Trophoblast cell (in vitro differentiated cells and primary cell): ENCODE data around the gene PTPN13.

Source experiments
- DNase-seq, 2 donors: peaks; one replicate each; pipeline ENCODE4 v3.0.0-alpha.2; 2016
- H2AFZ ChIP-seq: 2 replicates; pipeline ENCODE4 v1.6.1; 2013; ENCODE audit warnings: low read length, moderate library complexity, mild to moderate bottlenecking; ENCODE audit not compliant: insufficient read depth, poor library complexity
- H2AK5ac ChIP-seq: 2 replicates; pipeline ENCODE4 v1.6.1; 2013; ENCODE audit warnings: mild to moderate bottlenecking, low read length
- H2BK120ac ChIP-seq: 2 replicates; pipeline ENCODE4 v1.6.1; 2013; ENCODE audit warnings: low read length, mild to moderate bottlenecking, moderate library complexity; ENCODE audit not compliant: insufficient read depth, poor library complexity
- H2BK12ac ChIP-seq: 2 replicates; pipeline ENCODE4 v1.6.1; 2013; ENCODE audit warnings: mild to moderate bottlenecking, low read length, moderate library complexity
- H2BK5ac ChIP-seq: 2 replicates; pipeline ENCODE4 v1.6.1; 2013; ENCODE audit warnings: low read length, low read depth, moderate library complexity, mild to moderate bottlenecking; ENCODE audit not compliant: poor library complexity
- H3K14ac ChIP-seq: 2 replicates; pipeline ENCODE4 v1.6.1; 2013; ENCODE audit warnings: mild to moderate bottlenecking, low read length
- H3K18ac ChIP-seq: 2 replicates; pipeline ENCODE4 v1.6.1; 2013; ENCODE audit warnings: mild to moderate bottlenecking, low read length
- H3K23ac ChIP-seq: 2 replicates; pipeline ENCODE4 v1.6.1; 2013; ENCODE audit warnings: low read length
- H3K27ac ChIP-seq: 2 replicates; pipeline ENCODE4 v1.5.1; 2013; ENCODE audit warnings: low read depth, mild to moderate bottlenecking, inconsistent platforms, low read length, moderate library complexity
- H3K27me3 ChIP-seq: 2 replicates; pipeline ENCODE4 v1.6.1; 2013; ENCODE audit warnings: inconsistent platforms, mild to moderate bottlenecking, low read length, moderate library complexity; ENCODE audit not compliant: insufficient read depth
- H3K36me3 ChIP-seq, 2 experiments: 1 replicate in 1 of 2; 2 replicates in 1 of 2; pipeline ENCODE4 v1.6.1; 2013; ENCODE audit warnings: low read length in 2 of 2, mild to moderate bottlenecking in 2 of 2, moderate library complexity in 1 of 2; ENCODE audit not compliant: insufficient read depth in 2 of 2, control insufficient read depth in 1 of 2
- H3K4ac ChIP-seq: 2 replicates; pipeline ENCODE4 v1.6.1; 2013; ENCODE audit warnings: low read depth, mild to moderate bottlenecking, low read length, moderate library complexity
- H3K4me1 ChIP-seq, 2 experiments: 1 replicate in 1 of 2; 2 replicates in 1 of 2; pipeline ENCODE4 v1.6.1; 2013; ENCODE audit warnings: low read length in 2 of 2, mild to moderate bottlenecking in 2 of 2, moderate library complexity in 1 of 2; ENCODE audit not compliant: insufficient read depth in 2 of 2, control insufficient read depth in 1 of 2
- H3K4me2 ChIP-seq: 2 replicates; pipeline ENCODE4 v1.6.1; 2013; ENCODE audit warnings: inconsistent platforms, mild to moderate bottlenecking, low read length, moderate library complexity
- H3K4me3 ChIP-seq: 2 replicates; pipeline ENCODE4 v1.5.1; 2013; ENCODE audit warnings: mild to moderate bottlenecking, low read depth, low read length, inconsistent platforms
- H3K79me1 ChIP-seq: one replicate; pipeline ENCODE4 v1.6.1; 2013; ENCODE audit warnings: low read length
- H3K79me2 ChIP-seq: 2 replicates; pipeline ENCODE4 v1.6.1; 2013; ENCODE audit warnings: low read length, mild to moderate bottlenecking; ENCODE audit not compliant: control insufficient read depth, insufficient read depth, poor library complexity
- H3K9ac ChIP-seq: 2 replicates; pipeline ENCODE4 v1.6.1; 2013; ENCODE audit warnings: mild to moderate bottlenecking, low read length
- H3K9me3 ChIP-seq: 2 replicates; pipeline ENCODE4 v1.6.1; 2013; ENCODE audit warnings: low read depth, mild to moderate bottlenecking, control low read depth, inconsistent platforms, low read length; ENCODE audit not compliant: insufficient read depth
- H4K12ac ChIP-seq: 2 replicates; pipeline ENCODE4 v1.6.1; 2013; ENCODE audit warnings: low read depth, mild to moderate bottlenecking, low read length, moderate library complexity
- H4K8ac ChIP-seq: 2 replicates; pipeline ENCODE4 v1.6.1; 2013; ENCODE audit warnings: low read depth, mild to moderate bottlenecking, low read length, moderate library complexity
- H4K91ac ChIP-seq: one replicate; pipeline ENCODE4 v1.6.1; 2013; ENCODE audit warnings: low read depth, mild to moderate bottlenecking, low read length, moderate library complexity
- WGBS: extraction: QIAGEN DNeasy Blood & Tissue Kit; methylation state at CpG from one replicate; pipeline ENCODE4 v1.1.7; 2013; ENCODE audit warnings: missing lambda C conversion rate; ENCODE audit not compliant: insufficient read length, insufficient coverage; ENCODE audit errors: extremely low coverage; 5-methylcytosine and 5-hydroxymethylcytosine counted together

Gene PTPN13

DNA sequence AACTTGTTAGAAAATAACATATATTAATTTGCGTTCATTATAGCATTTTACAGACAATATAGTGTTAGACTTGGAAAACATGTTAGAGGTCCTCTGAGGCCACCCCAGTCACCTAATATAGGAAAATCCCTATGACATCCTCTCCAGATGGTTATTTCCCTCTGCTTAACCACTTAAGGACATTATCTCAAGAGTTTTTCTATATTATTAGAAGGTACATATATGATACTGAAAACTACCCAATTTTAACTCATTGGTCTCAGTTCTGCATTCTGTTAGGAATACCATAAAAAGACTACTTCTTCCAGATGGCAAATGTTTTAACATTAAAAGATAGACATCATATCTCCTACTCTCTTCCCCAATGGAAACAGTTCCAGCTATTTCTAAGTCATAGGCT is 21.4 kb downstream of the PTPN13 start:
- H4K91ac ChIP-seq: no peak overlapping the region
- H3K79me2 ChIP-seq: no peaks in the 10 kb centered on the region
- no peak for DNase-seq
- peaks cover 2% of the 10 kb centered on the region for H3K9me3 ChIP-seq
- H2AFZ ChIP-seq: no peak overlapping the region
- no peak overlapping the region for H4K8ac ChIP-seq
- no peak overlapping the region for H2BK12ac ChIP-seq
- no peaks in the 10 kb centered on the region for H3K27me3 ChIP-seq
- no peak overlapping the region for H3K4me2 ChIP-seq
- H4K12ac ChIP-seq: no peak overlapping the region
- no peaks in the 10 kb centered on the region for H3K79me1 ChIP-seq
- no peak overlapping the region for H3K4ac ChIP-seq
- H3K9ac ChIP-seq: no peak overlapping the region
- no peaks in the 10 kb centered on the region for H3K36me3 ChIP-seq
- no peak overlapping the region for H2BK120ac ChIP-seq
- no peak overlapping the region for H2AK5ac ChIP-seq
- no CpG with 5 or more reads among the region's 1 CpG for WGBS
- H2BK5ac ChIP-seq: no peak overlapping the region
- H3K4me1 ChIP-seq: no peaks in the 10 kb centered on the region
- no peak overlapping the region for H3K18ac ChIP-seq
- no peak overlapping the region for H3K4me3 ChIP-seq
- H3K14ac ChIP-seq: no peak overlapping the region
- no peak overlapping the region for H3K23ac ChIP-seq
- H3K27ac ChIP-seq: no peak overlapping the region

DNA sequence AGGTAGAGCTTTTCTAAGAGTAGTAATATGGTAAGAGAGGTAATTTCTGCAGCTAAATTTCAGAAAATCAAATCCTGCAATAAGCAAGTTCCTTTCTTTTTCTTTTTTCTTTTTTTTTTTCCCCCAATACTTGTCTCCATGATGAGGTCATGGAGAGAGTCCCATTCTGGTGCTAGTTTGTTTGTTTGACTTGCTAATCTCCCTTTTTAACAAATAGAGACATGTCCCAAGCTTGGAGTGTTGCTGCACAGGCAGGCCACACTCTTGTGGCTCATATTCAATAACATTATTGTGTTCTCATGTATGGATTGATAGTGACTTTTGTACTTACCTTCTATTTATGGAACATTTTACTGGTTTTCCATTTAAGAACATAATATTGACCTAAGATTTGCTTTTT is 25.5 kb downstream of the PTPN13 start:
- no peak overlapping the region for H2BK12ac ChIP-seq
- H2AFZ ChIP-seq: no peak overlapping the region
- no peak overlapping the region for H3K4me3 ChIP-seq
- no peak overlapping the region for H3K14ac ChIP-seq
- no peak overlapping the region for H2BK5ac ChIP-seq
- no peak overlapping the region for H4K8ac ChIP-seq
- no peak overlapping the region for H3K27ac ChIP-seq
- no peak overlapping the region for H3K9ac ChIP-seq
- no peaks in the 10 kb centered on the region for H3K27me3 ChIP-seq
- H3K79me2 ChIP-seq: no peaks in the 10 kb centered on the region
- H4K91ac ChIP-seq: no peak overlapping the region
- no peak overlapping the region for H3K23ac ChIP-seq
- no peaks in the 10 kb centered on the region for H3K36me3 ChIP-seq
- H3K9me3 ChIP-seq: peaks cover 2% of the 10 kb centered on the region
- no peak overlapping the region for H3K4me2 ChIP-seq
- no peak overlapping the region for H3K4ac ChIP-seq
- no peak overlapping the region for H4K12ac ChIP-seq
- H2AK5ac ChIP-seq: no peak overlapping the region
- DNase-seq: no peak
- no peaks in the 10 kb centered on the region for H3K4me1 ChIP-seq
- no peaks in the 10 kb centered on the region for H3K79me1 ChIP-seq
- H2BK120ac ChIP-seq: no peak overlapping the region
- no peak overlapping the region for H3K18ac ChIP-seq

- Histone ChIP-seq H3K4me2 (no peak overlapping the region), H2BK120ac (no peak overlapping the region), H3K18ac (no peak overlapping the region), H2AK5ac (no peak overlapping the region), H3K23ac (no peak overlapping the region), H4K8ac (no peak overlapping the region), H2AFZ (no peak overlapping the region), H3K4ac (no peak overlapping the region), H4K91ac (no peak overlapping the region), H3K79me1 (peaks cover 5% of the 10 kb centered on the region), H3K79me2 (no peaks in the 10 kb centered on the region), H3K4me1 (peaks cover 3% of the 10 kb centered on the region in 2 experiments), H3K27me3 (no peaks in the 10 kb centered on the region), H3K4me3 (no peak overlapping the region), H3K14ac (no peak overlapping the region), H2BK12ac (no peak overlapping the region), H2BK5ac (no peak overlapping the region), H4K12ac (no peak overlapping the region), H3K27ac (no peak overlapping the region), H3K9ac (no peak overlapping the region), H3K9me3 (peaks cover 2% of the 10 kb centered on the region), H3K36me3 (no peaks in the 10 kb centered on the region)
- DNase-seq: no peak
- WGBS: no CpG with 5 or more reads among the region's 1 CpG
Observed at GRCh38 chr4:86621435-86621834, 27.3 kb downstream of the PTPN13 start.

GRCh38 chr4:86626066-86626465 is 32.0 kb downstream of the PTPN13 start:
- Histone ChIP-seq H2BK120ac (no peak overlapping the region), H3K4me3 (no peak overlapping the region), H2AK5ac (no peak overlapping the region), H3K79me2 (no peaks in the 10 kb centered on the region), H3K23ac (no peak overlapping the region), H4K8ac (no peak overlapping the region), H2BK12ac (no peak overlapping the region), H3K79me1 (peaks cover 7% of the 10 kb centered on the region), H3K14ac (no peak overlapping the region), H3K27me3 (no peaks in the 10 kb centered on the region), H3K9ac (no peak overlapping the region), H3K9me3 (no peaks in the 10 kb centered on the region), H2AFZ (no peak overlapping the region), H3K4me1 (peaks cover 3% of the 10 kb centered on the region in 2 experiments), H4K12ac (no peak overlapping the region), H3K27ac (peak overlapping the region; percentile 82), H2BK5ac (no peak overlapping the region), H4K91ac (no peak overlapping the region), H3K4ac (no peak overlapping the region), H3K4me2 (no peak overlapping the region), H3K18ac (no peak overlapping the region), H3K36me3 (no peaks in the 10 kb centered on the region)
- DNase-seq: no peak
